ENCODE data around the gene RANBP17.

DNA sequence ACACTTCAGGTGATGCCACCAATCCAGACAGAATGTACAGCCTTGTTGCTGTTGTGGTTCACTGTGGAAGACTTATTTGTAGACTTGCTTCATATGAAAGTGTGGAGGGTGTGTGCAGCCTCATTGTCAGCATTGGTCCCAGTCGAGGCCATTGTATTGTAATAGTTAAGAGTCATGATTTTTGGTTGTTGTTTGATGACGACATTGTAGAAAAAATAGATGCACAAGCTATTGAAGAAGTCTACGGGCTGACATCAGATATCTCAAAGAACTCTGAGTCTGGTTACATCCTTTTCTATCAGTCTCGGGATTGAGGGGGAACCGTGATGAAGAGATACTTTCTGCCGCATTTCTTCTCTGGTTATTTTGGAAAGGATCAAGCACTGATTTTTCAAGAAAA is 390.9 kb downstream of the RANBP17 start:
- TF ChIP-seq POLR2A (IDR thresholded peaks at IDR 0.05) = no peak
- TF ChIP-seq, protein P1, sequence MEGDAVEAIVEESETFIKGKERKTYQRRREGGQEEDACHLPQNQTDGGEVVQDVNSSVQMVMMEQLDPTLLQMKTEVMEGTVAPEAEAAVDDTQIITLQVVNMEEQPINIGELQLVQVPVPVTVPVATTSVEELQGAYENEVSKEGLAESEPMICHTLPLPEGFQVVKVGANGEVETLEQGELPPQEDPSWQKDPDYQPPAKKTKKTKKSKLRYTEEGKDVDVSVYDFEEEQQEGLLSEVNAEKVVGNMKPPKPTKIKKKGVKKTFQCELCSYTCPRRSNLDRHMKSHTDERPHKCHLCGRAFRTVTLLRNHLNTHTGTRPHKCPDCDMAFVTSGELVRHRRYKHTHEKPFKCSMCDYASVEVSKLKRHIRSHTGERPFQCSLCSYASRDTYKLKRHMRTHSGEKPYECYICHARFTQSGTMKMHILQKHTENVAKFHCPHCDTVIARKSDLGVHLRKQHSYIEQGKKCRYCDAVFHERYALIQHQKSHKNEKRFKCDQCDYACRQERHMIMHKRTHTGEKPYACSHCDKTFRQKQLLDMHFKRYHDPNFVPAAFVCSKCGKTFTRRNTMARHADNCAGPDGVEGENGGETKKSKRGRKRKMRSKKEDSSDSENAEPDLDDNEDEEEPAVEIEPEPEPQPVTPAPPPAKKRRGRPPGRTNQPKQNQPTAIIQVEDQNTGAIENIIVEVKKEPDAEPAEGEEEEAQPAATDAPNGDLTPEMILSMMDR (IDR thresholded peaks at IDR 0.05) = no peak

All from lower leg skin (tissue), 3 donors.